ENCODE measurements around the gene SYK.

SYK gene

GRCh38 chr9:90906316-90907055, 104.9 kb downstream of the SYK start:
- no peak for DNase-seq (ENCODE audit: low read depth)

GRCh38 chr9:90907056-90907445, 105.4 kb downstream of the SYK start:
- DNase-seq (ENCODE audit: low read depth) = no peak

- DNase-seq (ENCODE audit: low read depth) = no peak
Observed at GRCh38 chr9:90907790-90908189, 106.2 kb downstream of the SYK start.

GRCh38 chr9:90909225-90909624, 107.6 kb downstream of the SYK start:
- DNase-seq (ENCODE audit: low read depth) = no peak

- no peak for DNase-seq (ENCODE audit: low read depth)
Observed at GRCh38 chr9:90909747-90910283, 108.2 kb downstream of the SYK start.

GRCh38 chr9:90914196-90914595, 112.6 kb downstream of the SYK start:
- DNase-seq (ENCODE audit: low read depth) = no peak

GRCh38 chr9:90914868-90915483, 113.4 kb downstream of the SYK start:
- DNase-seq (ENCODE audit: low read depth) = no peak

- DNase-seq (ENCODE audit: low read depth) = no peak
Observed at GRCh38 chr9:90915693-90916092, 114.1 kb downstream of the SYK start.

- DNase-seq (ENCODE audit: low read depth) = no peak
Observed at GRCh38 chr9:90916147-90916734, 114.6 kb downstream of the SYK start.

- no peak for DNase-seq (ENCODE audit: low read depth)
Observed at GRCh38 chr9:90919883-90920282, 118.3 kb downstream of the SYK start.

GRCh38 chr9:90921104-90921503, 119.5 kb downstream of the SYK start:
- DNase-seq (ENCODE audit: low read depth) = no peak

GRCh38 chr9:90921969-90922368, 120.3 kb downstream of the SYK start:
- DNase-seq (ENCODE audit: low read depth) = no peak

GRCh38 chr9:90925581-90926257, 124.1 kb downstream of the SYK start:
- DNase-seq (ENCODE audit: low read depth) = peak; percentile 67

- DNase-seq (ENCODE audit: low read depth) = no peak
Observed at GRCh38 chr9:90926936-90927335, 125.3 kb downstream of the SYK start.

- no peak for DNase-seq (ENCODE audit: low read depth)
Observed at GRCh38 chr9:90927496-90927895, 125.9 kb downstream of the SYK start.

GRCh38 chr9:90929626-90930025, 128.0 kb downstream of the SYK start:
- no peak for DNase-seq (ENCODE audit: low read depth)

- DNase-seq (ENCODE audit: low read depth) = no peak
Observed at GRCh38 chr9:90933468-90933867, 131.8 kb downstream of the SYK start.

GRCh38 chr9:90939351-90939750, 137.7 kb downstream of the SYK start:
- no peak for DNase-seq (ENCODE audit: low read depth)

- no peak for DNase-seq (ENCODE audit: low read depth)
Observed at GRCh38 chr9:90940280-90940679, 138.7 kb downstream of the SYK start.

GRCh38 chr9:90941661-90942060, 140.0 kb downstream of the SYK start:
- DNase-seq (ENCODE audit: low read depth) = no peak

- no peak for DNase-seq (ENCODE audit: low read depth)
Observed at GRCh38 chr9:90942555-90942954, 140.9 kb downstream of the SYK start.

GRCh38 chr9:90943341-90943740, 141.7 kb downstream of the SYK start:
- DNase-seq (ENCODE audit: low read depth) = no peak

- no peak for DNase-seq (ENCODE audit: low read depth)
Observed at GRCh38 chr9:90945336-90945735, 143.7 kb downstream of the SYK start.

Data from GM04503 (cell line).